Nephron progenitor cell (in vitro differentiated cells): ENCODE data around the gene UBN1.

Source experiments
- DNase-seq: peaks from one replicate; pipeline ENCODE4 v3.0.0; 2021
- H3K27ac Mint-ChIP-seq: 2 replicates; pipeline ENCODE4 v1.8.0; 2021; ENCODE audit warnings: mild to moderate bottlenecking, moderate library complexity, mixed read lengths
- H3K27me3 Mint-ChIP-seq: 2 replicates; pipeline ENCODE4 v1.8.0; 2021; ENCODE audit warnings: mild to moderate bottlenecking, low read depth, mixed read lengths; ENCODE audit not compliant: poor library complexity
- H3K36me3 Mint-ChIP-seq: 2 replicates; pipeline ENCODE4 v1.8.0; 2021; ENCODE audit warnings: low read depth, mixed read lengths
- H3K4me1 Mint-ChIP-seq: 2 replicates; pipeline ENCODE4 v1.8.0; 2021; ENCODE audit warnings: mixed read lengths
- H3K4me3 Mint-ChIP-seq: 2 replicates; pipeline ENCODE4 v1.8.0; 2021; ENCODE audit warnings: mild to moderate bottlenecking, moderate library complexity, mixed read lengths
- H3K9me3 Mint-ChIP-seq: 2 replicates; pipeline ENCODE4 v1.8.0; 2021; ENCODE audit warnings: mild to moderate bottlenecking, moderate library complexity, mixed read lengths
- TF ChIP-seq, protein P1 (sequence below): fragments of 200-600 bp; sonication (generic); IDR thresholded peaks from 2 replicates; pipeline ENCODE4 v1.5.0; 2021; ENCODE audit warnings: antibody characterized with exemption

UBN1 gene

DNA sequence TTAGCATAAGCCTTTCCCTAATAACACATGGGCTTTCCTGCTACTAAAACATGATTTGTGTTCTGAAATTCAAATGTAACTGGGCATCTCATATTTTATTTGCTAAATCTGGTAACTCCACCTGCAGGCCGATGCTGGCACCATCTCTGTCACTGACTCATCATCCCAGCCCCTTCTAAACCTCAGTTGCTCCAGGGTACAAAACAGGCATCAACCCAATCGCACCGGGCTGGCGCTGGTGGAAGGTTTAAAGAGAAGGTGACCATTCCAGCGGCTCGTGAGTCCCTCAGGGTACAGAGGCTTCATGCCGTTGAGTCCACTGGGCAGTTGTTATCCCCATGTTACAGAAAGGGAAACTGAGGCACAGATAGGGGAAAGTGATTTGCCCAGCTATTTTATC lies 62.5 kb downstream of the UBN1 start:
- no peak for DNase-seq
- Mint-ChIP-seq H3K36me3 (no peaks in the 10 kb centered on the region), H3K27me3 (peaks cover 6% of the 10 kb centered on the region), H3K9me3 (no peaks in the 10 kb centered on the region), H3K4me3 (no peak overlapping the region), H3K27ac (no peak overlapping the region), H3K4me1 (no peaks in the 10 kb centered on the region)
- TF ChIP-seq, protein P1, sequence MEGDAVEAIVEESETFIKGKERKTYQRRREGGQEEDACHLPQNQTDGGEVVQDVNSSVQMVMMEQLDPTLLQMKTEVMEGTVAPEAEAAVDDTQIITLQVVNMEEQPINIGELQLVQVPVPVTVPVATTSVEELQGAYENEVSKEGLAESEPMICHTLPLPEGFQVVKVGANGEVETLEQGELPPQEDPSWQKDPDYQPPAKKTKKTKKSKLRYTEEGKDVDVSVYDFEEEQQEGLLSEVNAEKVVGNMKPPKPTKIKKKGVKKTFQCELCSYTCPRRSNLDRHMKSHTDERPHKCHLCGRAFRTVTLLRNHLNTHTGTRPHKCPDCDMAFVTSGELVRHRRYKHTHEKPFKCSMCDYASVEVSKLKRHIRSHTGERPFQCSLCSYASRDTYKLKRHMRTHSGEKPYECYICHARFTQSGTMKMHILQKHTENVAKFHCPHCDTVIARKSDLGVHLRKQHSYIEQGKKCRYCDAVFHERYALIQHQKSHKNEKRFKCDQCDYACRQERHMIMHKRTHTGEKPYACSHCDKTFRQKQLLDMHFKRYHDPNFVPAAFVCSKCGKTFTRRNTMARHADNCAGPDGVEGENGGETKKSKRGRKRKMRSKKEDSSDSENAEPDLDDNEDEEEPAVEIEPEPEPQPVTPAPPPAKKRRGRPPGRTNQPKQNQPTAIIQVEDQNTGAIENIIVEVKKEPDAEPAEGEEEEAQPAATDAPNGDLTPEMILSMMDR: no peak

DNA sequence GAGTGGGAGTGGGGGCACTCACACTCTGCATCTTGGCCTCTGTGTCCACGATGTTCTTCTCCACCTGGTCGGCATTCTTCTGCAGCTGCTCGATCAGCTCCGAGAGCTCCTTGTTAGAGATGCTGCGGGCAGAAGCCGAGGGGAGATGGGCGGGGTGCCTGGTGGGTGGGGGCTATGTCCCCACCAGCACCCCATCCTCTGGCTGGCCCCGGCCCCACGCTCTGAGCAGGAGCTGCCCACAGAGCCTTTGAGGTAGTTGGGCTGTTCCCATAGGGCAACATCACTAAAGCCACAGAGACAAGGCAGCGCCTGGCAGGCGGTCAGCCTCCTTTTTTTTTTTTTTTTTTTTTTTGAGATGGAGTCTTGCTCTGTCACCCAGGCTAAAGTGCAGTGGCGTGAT lies 63.5 kb downstream of the UBN1 start:
- H3K9me3 Mint-ChIP-seq: no peaks in the 10 kb centered on the region
- H3K36me3 Mint-ChIP-seq: no peaks in the 10 kb centered on the region
- TF ChIP-seq, protein P1: no peak
- H3K4me3 Mint-ChIP-seq: no peak overlapping the region
- H3K27me3 Mint-ChIP-seq: peaks cover 3% of the 10 kb centered on the region
- DNase-seq: no peak
- H3K4me1 Mint-ChIP-seq: no peaks in the 10 kb centered on the region
- no peak overlapping the region for H3K27ac Mint-ChIP-seq

DNA sequence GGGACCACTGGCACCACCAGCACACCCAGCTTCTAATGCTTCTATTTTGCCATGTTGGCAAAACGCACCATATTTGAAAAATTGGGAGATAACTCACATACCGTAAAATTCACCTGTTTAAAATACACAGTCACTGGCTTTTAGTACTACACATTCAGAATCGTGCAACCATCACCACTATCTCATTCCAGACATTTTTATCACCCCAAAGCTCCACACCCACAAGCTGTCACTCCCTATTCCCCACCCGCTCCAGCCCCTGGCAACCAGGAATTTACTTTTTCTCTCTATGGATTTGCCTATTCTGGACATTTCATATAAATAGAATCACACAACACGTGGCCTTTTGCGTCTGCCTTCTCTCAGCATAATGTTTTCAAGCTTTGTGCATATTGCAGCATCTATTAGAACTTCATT lies 64.7 kb downstream of the UBN1 start:
- Mint-ChIP-seq H3K27me3 (peaks cover 3% of the 10 kb centered on the region), H3K4me3 (no peak overlapping the region), H3K9me3 (no peaks in the 10 kb centered on the region), H3K27ac (peak overlapping the region; percentile 41), H3K4me1 (no peaks in the 10 kb centered on the region), H3K36me3 (no peaks in the 10 kb centered on the region)
- TF ChIP-seq, protein P1: no peak
- DNase-seq: no peak

DNA sequence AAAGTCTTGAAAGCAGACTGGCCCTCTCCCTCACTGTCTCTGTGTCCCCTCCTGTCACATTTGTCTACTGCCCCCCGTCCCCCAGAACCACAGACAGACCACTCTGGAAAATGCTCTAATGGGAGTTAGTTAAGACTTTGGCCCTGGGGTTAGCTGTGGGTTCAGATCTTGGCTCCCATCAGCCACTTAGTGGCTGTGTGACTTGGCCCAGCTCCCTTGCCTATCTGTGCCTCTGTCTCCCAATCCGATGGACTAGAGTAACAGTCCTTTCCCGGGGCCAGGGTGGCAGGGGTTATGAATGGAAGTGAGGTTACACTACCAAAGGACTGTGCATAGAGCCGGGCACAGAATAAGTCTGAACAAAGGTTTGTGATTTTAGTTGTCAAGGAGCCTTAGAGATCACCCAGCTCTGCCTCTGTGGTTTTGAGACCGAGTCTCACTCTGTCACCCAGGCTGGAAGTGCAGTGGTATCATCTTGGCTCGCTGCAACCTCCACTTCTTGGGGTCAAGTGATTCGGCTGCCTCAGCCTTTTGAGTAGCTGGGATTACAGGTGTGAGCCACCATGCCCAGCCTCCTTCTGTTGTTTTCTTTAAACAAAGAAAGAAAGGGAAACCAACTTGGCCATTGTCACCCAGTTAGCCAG lies 66.0 kb downstream of the UBN1 start:
- H3K9me3 Mint-ChIP-seq: no peaks in the 10 kb centered on the region
- no peak for DNase-seq
- H3K4me3 Mint-ChIP-seq: no peak overlapping the region
- H3K4me1 Mint-ChIP-seq: no peaks in the 10 kb centered on the region
- H3K36me3 Mint-ChIP-seq: no peaks in the 10 kb centered on the region
- peaks cover 3% of the 10 kb centered on the region for H3K27me3 Mint-ChIP-seq
- TF ChIP-seq, protein P1: no peak
- peak overlapping the region; percentile 85 for H3K27ac Mint-ChIP-seq

DNA sequence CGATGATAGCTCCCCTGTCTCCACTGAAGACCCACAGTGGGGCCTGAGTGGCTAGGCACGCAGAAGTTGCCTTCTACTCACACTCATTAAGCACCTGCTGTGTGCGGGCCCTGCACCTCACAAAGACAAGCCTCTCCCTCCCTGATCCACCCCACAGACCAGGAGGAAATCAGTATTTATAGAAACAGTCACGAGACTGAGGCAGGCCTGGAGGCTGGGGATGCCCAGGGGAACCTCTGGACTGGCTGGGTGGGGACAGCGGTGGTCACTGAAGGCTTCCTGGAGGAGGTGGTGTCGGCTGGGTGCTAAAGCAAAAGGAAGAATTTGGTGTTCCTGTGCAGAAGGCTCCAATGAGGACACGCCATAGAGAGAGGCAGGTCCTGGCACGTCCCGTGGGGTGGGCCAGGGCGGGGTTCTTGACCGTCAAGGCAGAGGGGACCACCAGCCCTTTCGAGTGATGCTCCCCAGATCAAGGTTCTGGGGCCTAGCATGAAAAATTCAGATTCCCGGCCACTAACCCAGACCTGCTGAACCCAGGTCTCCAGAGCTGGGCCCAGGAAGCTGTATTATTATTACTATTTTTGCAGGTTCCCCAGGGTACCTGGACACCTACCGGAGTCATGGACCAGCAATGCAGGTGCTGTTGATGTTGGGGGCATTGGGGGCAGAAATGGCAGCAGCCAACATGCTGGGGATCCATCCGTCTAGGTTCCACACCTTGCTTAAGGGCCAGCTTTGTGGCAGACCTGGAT lies 66.7 kb downstream of the UBN1 start:
- DNase-seq: no peak
- Mint-ChIP-seq H3K9me3 (no peaks in the 10 kb centered on the region), H3K27ac (no peak overlapping the region), H3K4me3 (no peak overlapping the region), H3K36me3 (no peaks in the 10 kb centered on the region), H3K4me1 (no peaks in the 10 kb centered on the region), H3K27me3 (no peaks in the 10 kb centered on the region)
- TF ChIP-seq, protein P1: no peak
